KBM-7 (cell line): ENCODE data around the gene EPHA5.

Experiments
- DNase-seq: peaks from one replicate; pipeline ENCODE4 v3.0.0-alpha.2; 2015
- in situ Hi-C: fragments of 300-500 bp; cut with MboI; formaldehyde crosslinking; loops from 2 replicates; pipeline ENCODE4 v1.14.3; 2020; ENCODE audit warnings: low sequenced_read_pairs, low pct_unique_long_range_greater_than_20kb, mixed read lengths

The EPHA5 gene

GRCh38 chr4:65645185-65645584, 25.1 kb downstream of the EPHA5 start:
- no peak for DNase-seq

GRCh38 chr4:65635051-65635821, 35.1 kb downstream of the EPHA5 start:
- in situ Hi-C loops: no loop called here
- DNase-seq: no peak

More at GRCh38 chr4:65645185-65645584, 25.1 kb downstream of the EPHA5 start:
- in situ Hi-C loops: no loop called here

- DNase-seq: no peak
- in situ Hi-C loops: no loop called here
Measured at GRCh38 chr4:65624651-65625050, 45.6 kb downstream of the EPHA5 start.

GRCh38 chr4:65623506-65623905, 46.8 kb downstream of the EPHA5 start:
- in situ Hi-C loops: no loop called here
- DNase-seq: no peak

DNA sequence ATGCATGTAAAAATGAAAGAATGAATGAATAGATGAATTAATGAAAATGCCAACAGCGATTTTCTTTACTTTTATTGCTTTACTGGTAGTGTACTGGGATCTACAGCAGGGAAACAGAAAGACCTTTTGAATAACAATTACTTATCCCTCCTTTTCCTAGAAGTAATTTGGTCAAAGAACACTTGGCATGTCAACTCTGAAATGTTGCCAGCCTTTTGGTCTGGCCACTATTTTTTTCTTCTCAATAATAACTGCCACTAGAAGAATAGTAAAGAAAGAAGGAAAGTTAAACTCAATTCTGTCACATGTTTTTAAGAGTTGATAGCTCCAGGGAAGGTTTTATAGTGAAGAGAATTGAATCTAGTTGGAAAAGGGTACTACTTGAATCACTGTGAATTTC, 52.9 kb downstream of the EPHA5 start:
- no peak for DNase-seq
- in situ Hi-C loops: no loop called here

DNA sequence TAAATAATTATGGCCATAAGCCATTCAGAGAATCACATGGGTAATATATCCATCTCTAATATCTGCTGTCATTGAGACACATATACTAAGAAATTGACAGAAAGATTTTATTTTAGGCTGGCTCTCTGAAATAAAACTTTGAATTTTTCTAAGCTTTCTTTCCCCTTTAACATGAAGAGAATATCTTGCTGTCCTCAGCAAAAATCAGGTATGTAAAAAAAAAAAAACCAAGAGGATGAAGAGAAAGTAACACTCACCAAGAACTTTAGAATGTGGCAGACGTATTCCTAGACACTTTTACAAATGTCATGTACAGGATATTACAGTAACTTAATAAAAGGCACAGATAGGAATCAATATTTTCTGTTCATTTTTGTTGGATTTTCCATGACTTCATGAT, 65.8 kb downstream of the EPHA5 start:
- in situ Hi-C loops: no loop called here
- DNase-seq: no peak

GRCh38 chr4:65600656-65601055, 69.6 kb downstream of the EPHA5 start:
- DNase-seq: no peak
- in situ Hi-C loops: no loop called here

DNA sequence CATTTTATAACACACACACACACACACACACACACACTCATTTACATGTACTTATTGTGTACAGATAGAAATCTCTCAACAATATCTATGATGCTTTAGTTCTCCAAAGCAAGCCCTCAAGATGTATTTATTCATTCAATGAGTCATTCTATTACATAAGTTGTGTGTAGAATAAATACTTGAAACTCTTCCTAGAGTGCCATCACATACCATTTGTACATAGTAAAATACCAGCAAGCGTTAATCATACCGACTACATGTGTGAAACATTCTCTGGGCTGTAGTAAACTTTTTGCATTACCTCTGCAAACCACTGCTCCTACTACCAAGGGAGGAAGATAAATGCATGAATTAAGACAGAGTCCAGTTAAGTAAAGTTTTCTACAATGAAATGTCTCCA, 70.9 kb downstream of the EPHA5 start:
- DNase-seq: no peak
- in situ Hi-C loops: no loop called here

GRCh38 chr4:65597697-65598096, 72.6 kb downstream of the EPHA5 start:
- no peak for DNase-seq
- in situ Hi-C loops: no loop called here

DNA sequence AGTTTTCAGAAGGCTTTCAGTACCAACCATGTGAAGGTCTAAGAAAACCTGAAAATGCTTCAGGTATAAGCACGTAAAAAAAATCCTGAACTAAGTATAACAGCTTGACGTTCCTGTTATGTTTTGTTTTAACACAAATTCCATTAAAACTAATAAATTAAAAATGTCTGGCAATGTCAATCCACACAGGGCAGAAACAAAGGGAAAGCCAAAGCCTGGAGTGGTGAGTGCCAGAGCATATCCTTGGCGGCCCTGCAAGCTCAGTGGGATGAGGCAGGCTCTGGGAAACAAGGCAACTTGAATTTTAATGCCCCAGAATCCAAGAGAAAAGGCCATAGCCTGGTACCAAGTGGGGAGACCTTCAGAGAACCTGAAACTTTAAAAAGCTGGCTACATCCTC, 78.2 kb downstream of the EPHA5 start:
- DNase-seq: no peak
- in situ Hi-C loops: no loop called here

DNA sequence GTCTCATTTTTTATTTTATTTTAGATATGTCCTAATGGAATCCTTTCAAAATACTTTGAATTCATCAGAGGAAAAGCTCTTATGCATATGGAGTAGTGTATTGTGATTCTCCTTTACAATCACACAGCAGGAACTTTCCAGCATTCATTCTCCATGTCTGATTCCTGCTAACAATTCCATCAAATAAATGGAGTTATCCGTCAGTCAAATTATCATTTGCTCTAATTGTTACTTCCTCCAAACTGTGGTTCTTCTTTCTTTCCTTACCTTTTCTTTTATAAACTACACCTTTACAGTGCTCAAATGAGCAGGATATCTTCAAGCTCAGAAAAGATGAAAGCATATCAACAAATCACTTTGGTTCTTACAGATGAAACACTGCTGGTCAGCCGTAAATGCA, 80.4 kb downstream of the EPHA5 start:
- in situ Hi-C loops: no loop called here
- DNase-seq: no peak

GRCh38 chr4:65589331-65589730, 81.0 kb downstream of the EPHA5 start:
- DNase-seq: no peak
- in situ Hi-C loops: no loop called here

DNA sequence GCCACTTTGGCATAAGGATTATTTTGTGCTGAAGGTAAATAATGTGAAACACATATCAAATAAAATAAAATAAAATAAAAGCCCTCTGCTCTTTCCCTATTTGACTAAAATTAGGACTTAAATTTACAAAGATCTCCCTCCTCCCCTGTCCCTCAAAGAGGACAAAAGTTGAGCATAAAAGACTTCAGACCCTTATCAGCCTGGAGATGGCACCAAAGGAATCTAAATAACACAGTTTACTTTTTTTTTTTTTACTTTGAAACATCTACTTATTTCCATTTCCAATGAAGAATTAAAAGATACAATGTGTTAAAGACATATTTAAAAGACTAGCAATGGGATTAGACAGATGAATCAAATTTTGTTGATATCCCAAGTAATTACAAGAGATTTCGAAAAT, 89.7 kb downstream of the EPHA5 start:
- DNase-seq: no peak
- in situ Hi-C loops: no loop called here

DNA sequence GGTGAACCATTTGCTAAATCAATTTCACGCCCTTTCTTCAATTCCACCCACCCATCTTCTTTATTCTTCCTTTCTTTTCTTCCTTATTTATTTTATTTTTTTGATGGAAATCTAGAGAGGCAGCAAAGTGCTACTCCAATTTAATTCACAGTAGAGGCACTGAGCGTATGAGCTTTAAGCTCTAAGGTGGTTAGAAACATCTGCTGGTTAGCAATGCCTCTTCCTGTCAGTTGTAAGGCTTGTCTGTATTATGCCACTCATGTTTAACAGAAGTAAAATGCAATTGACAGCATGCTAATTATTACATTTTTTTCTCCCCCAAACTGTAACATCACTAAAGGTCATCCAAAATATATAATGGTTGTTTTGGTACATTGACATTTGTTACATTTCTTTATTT, 103.8 kb downstream of the EPHA5 start:
- in situ Hi-C loops: no loop called here
- DNase-seq: no peak

- DNase-seq: no peak
- in situ Hi-C loops: no loop called here
Measured at GRCh38 chr4:65561164-65561563, 109.1 kb downstream of the EPHA5 start.

DNA sequence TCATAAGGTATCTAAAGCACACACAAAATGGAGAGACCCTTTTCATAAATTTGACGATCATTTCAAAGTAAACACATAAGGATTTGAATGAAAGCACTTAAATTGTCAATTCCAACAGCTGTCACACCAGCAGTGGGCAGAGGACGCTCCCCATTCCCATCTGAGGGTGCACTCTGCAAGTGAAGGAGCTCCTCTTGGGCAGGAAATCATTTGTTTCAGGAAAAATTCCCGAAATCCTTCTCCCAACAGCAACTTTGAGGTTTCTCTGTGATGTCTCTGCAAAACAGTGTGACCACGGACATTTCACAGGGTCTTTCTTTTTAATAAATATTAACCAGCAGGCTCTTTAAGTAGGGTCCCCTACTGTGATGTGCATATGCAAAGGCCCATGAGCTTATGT, 111.0 kb downstream of the EPHA5 start:
- in situ Hi-C loops: no loop called here
- no peak for DNase-seq

DNA sequence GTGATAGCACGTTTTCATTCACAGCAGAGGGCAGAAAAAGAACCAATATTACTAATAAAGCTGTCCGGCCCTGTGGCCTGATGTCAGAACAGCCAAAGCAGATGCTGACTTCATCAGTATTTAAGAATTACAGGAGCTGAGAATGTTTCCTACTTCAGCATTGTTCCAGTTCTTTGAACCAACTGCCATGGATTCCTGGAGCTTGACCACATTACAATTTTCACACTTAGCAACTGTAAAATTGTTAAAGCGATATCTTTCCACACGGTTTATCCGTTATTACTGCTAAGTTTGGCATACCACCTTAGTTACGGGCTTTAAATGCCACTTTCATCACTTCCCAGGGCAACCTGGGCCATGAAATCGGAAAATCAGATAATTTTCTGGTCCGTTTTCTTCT, 118.2 kb downstream of the EPHA5 start:
- DNase-seq: no peak
- in situ Hi-C loops: no loop called here

- no peak for DNase-seq
- in situ Hi-C loops: no loop called here
Measured at GRCh38 chr4:65550500-65550899, 119.8 kb downstream of the EPHA5 start.

GRCh38 chr4:65546882-65547416, 123.3 kb downstream of the EPHA5 start:
- no peak for DNase-seq
- in situ Hi-C loops: no loop called here

DNA sequence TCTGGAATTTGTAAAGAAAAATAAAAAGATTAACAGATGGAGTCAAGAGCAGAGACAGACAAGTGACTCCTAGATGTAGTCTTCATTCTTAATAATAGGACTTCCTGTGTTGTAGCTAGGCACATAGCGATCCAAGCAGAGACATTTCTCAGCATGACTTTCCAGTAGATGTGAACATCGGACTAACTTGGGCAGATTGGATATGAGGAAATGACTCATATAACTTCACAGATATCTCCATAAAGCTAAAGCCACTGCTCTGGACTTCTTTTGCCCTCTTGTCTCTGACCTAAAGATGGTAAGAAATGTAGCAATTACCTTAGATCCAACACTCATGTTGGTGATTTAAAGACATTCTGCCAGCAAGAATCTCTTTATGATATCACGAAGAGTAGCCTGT, 131.7 kb downstream of the EPHA5 start:
- in situ Hi-C loops: no loop called here
- DNase-seq: no peak

GRCh38 chr4:65535113-65535512, 135.2 kb downstream of the EPHA5 start:
- no peak for DNase-seq
- in situ Hi-C loops: no loop called here
